Adipose tissue (tissue), 3 donors: ENCODE results near the gene PNPT1. TPM values are rescaled to one million over a fixed set of nuclear protein-coding genes. Genes with fewer than 3 reads are reported as not detected.
"Not testable (repeated sequence)": the region's sequence is repeated elsewhere in the genome, so short reads cannot be mapped to it uniquely, and the experiment has no call there.

Experiments
- H3K27ac ChIP-seq: one replicate; pipeline ENCODE4 v1.5.1; 2013; ENCODE audit warnings: low read depth, low read length
- WGBS, 3 donors: extraction: QIAGEN DNeasy Blood & Tissue Kit; methylation state at CpG; one replicate each; pipeline ENCODE4 v1.1.7; 2013; 5-methylcytosine and 5-hydroxymethylcytosine counted together
- polyA plus RNA-seq, 3 donors: library from polyadenylated mRNA; stranded (reverse); fragments of 200-250 nt; gene quantifications; one replicate each; pipeline ENCODE4 v1.2.3, GENCODE V29; 2013
- donor health status: healthy with polysubstance abuse.
- donor health status: Bipolar disorder and iron deficiency.
- donor health status: healthy.

Gene PNPT1
- 10 to 100 TPM in 1 of 3 donors, 1 to 10 TPM in 2; 6.3 to 11.3 (median 7.4) TPM for polyA plus RNA-seq

- no peak within 1 kb of the TSS for H3K27ac ChIP-seq
Observed at GRCh38 chr2:55693181-55694125, at the start of gene PNPT1. Gene PNPT1 (minus strand): TSS chr2:55693844. CDS start chr2:55693823, 21 bp downstream.

GRCh38 chr2:55742996-55743395 is 49.4 kb upstream of the PNPT1 start:
- 79 to 93% (median 88%) methylated on average over 3 of the region's 3 CpGs for WGBS, 3 donors
- H3K27ac ChIP-seq, result no peak overlapping the region

More at GRCh38 chr2:55693181-55694125, at the start of gene PNPT1:
- 0 to 1% (median 0%) methylated on average over 56 of the region's 56 CpGs for WGBS, 3 donors

- not testable (repeated sequence) for H3K27ac ChIP-seq
- WGBS, 3 donors, result 90 to 94% (median 91%) methylated on average over 5 of the region's 5 CpGs
Observed at GRCh38 chr2:55736019-55736536, 42.4 kb upstream of the PNPT1 start.

- WGBS, 3 donors, result 88 to 91% (median 91%) methylated on average over 1 of the region's 1 CpG
- H3K27ac ChIP-seq, result no peak overlapping the region
Observed at GRCh38 chr2:55734726-55735125, 41.1 kb upstream of the PNPT1 start.

- H3K27ac ChIP-seq, result no peak overlapping the region
- WGBS, 3 donors, result 10 to 28% (median 18%) methylated on average over 1 of the region's 1 CpG
Observed at GRCh38 chr2:55733335-55733734, 39.7 kb upstream of the PNPT1 start.

GRCh38 chr2:55732854-55733253 is 39.2 kb upstream of the PNPT1 start:
- H3K27ac ChIP-seq, result no peak overlapping the region
- WGBS, 3 donors, result 50 to 59% (median 59%) methylated on average over 4 of the region's 4 CpGs

GRCh38 chr2:55729136-55729685 is 35.6 kb upstream of the PNPT1 start:
- 33 to 46% (median 40%) methylated on average over 1 of the region's 1 CpG for WGBS, 3 donors

GRCh38 chr2:55721596-55722215 is 28.1 kb upstream of the PNPT1 start:
- H3K27ac ChIP-seq, result no peak overlapping the region
- WGBS, 3 donors, result 54 to 85% (median 82%) methylated on average over 5 of the region's 5 CpGs

More at GRCh38 chr2:55729136-55729685, 35.6 kb upstream of the PNPT1 start:
- no peak overlapping the region for H3K27ac ChIP-seq

GRCh38 chr2:55720417-55720816 is 26.8 kb upstream of the PNPT1 start:
- no peak overlapping the region for H3K27ac ChIP-seq
- WGBS, 3 donors, result 72 to 75% (median 74%) methylated on average over 11 of the region's 11 CpGs

- 92 to 93% (median 92%) methylated on average over 1 of the region's 1 CpG for WGBS, 3 donors
- H3K27ac ChIP-seq, result no peak overlapping the region
Observed at GRCh38 chr2:55719852-55720251, 26.2 kb upstream of the PNPT1 start.

- no peak overlapping the region for H3K27ac ChIP-seq
- 22 to 32% (median 30%) methylated on average over 11 of the region's 11 CpGs for WGBS, 3 donors
Observed at GRCh38 chr2:55718165-55719008, 24.7 kb upstream of the PNPT1 start.

- WGBS, 3 donors, result 83 to 93% (median 85%) methylated on average over 4 of the region's 4 CpGs
- H3K27ac ChIP-seq, result no peak overlapping the region
Observed at GRCh38 chr2:55715626-55716025, 22.0 kb upstream of the PNPT1 start.

- not testable (repeated sequence) for H3K27ac ChIP-seq
- WGBS, 3 donors, result 87 to 92% (median 89%) methylated on average over 3 of the region's 3 CpGs
Observed at GRCh38 chr2:55715178-55715577, 21.5 kb upstream of the PNPT1 start.

GRCh38 chr2:55712477-55713060 is 18.9 kb upstream of the PNPT1 start:
- H3K27ac ChIP-seq, result no peak overlapping the region
- WGBS, 3 donors, result 67 to 78% (median 76%) methylated on average over 6 of the region's 6 CpGs

GRCh38 chr2:55710025-55710424 is 16.4 kb upstream of the PNPT1 start:
- no peak overlapping the region for H3K27ac ChIP-seq

GRCh38 chr2:55707751-55708150 is 14.1 kb upstream of the PNPT1 start:
- WGBS, 3 donors, result 65 to 83% (median 82%) methylated on average over 1 of the region's 1 CpG
- no peak overlapping the region for H3K27ac ChIP-seq

- WGBS, 3 donors, result 80 to 95% (median 93%) methylated on average over 3 of the region's 4 CpGs
- not testable (repeated sequence) for H3K27ac ChIP-seq
Observed at GRCh38 chr2:55706258-55706657, 12.6 kb upstream of the PNPT1 start.
